GM20431 (cell line): ENCODE data around the gene PLGRKT.
"Not testable (repeated sequence)": the region's sequence is repeated elsewhere in the genome, so short reads cannot be mapped to it uniquely, and the experiment has no call there.

Source experiments
- in situ Hi-C: fragments of 300-500 bp; cut with MseI, MboI; formaldehyde crosslinking; loops from one replicate; pipeline ENCODE4 v1.15.0; 2020; ENCODE audit warnings: low sequenced_read_pairs; ENCODE audit not compliant: unreplicated experiment

Gene PLGRKT

GRCh38 chr9:5393497-5393896, 44.2 kb downstream of the PLGRKT start:
- in situ Hi-C loops: no loop called here

- in situ Hi-C loops: no loop called here
Observed at GRCh38 chr9:5392285-5392684, 45.4 kb downstream of the PLGRKT start.

- in situ Hi-C loops: no loop called here
Observed at GRCh38 chr9:5389109-5389732, 48.5 kb downstream of the PLGRKT start.

- in situ Hi-C loops: no loop called here
Observed at GRCh38 chr9:5388026-5388819, 49.5 kb downstream of the PLGRKT start.

- in situ Hi-C loops: no loop called here
Observed at GRCh38 chr9:5384436-5384835, 53.3 kb downstream of the PLGRKT start.

- in situ Hi-C loops: no loop called here
Observed at GRCh38 chr9:5382479-5382878, 55.2 kb downstream of the PLGRKT start.

- in situ Hi-C loops: no loop called here
Observed at GRCh38 chr9:5375790-5376477, 61.8 kb downstream of the PLGRKT start.

GRCh38 chr9:5375091-5375490, 62.6 kb downstream of the PLGRKT start:
- in situ Hi-C loops: no loop called here

GRCh38 chr9:5364294-5365024, 73.3 kb downstream of the PLGRKT start:
- in situ Hi-C loops: no loop called here

GRCh38 chr9:5361326-5362010, 76.3 kb downstream of the PLGRKT start:
- in situ Hi-C loops: no loop called here

GRCh38 chr9:5360341-5360740, 77.4 kb downstream of the PLGRKT start:
- in situ Hi-C loops: no loop called here

GRCh38 chr9:5357431-5358105, 80.2 kb downstream of the PLGRKT start:
- in situ Hi-C loops: no loop called here

- in situ Hi-C loops: no loop called here
Observed at GRCh38 chr9:5355817-5356216, 81.9 kb downstream of the PLGRKT start.

- in situ Hi-C loops: no loop called here
Observed at GRCh38 chr9:5355226-5355625, 82.5 kb downstream of the PLGRKT start.

- in situ Hi-C loops: no loop called here
Observed at GRCh38 chr9:5354184-5354583, 83.5 kb downstream of the PLGRKT start.

- in situ Hi-C loops: no loop called here
Observed at GRCh38 chr9:5352637-5353248, 85.0 kb downstream of the PLGRKT start.

- in situ Hi-C loops: not testable (repeated sequence)
Observed at GRCh38 chr9:5338992-5339981, 98.4 kb downstream of the PLGRKT start, which contains the start of gene RLN1. RLN1 (minus strand) TSS chr9:5339876; CDS start chr9:5339746, 130 bp downstream.

GRCh38 chr9:5336688-5337087, 101.0 kb downstream of the PLGRKT start:
- in situ Hi-C loops: no loop called here
